ENCODE data around the gene C16orf96. TPM values are rescaled to one million over a fixed set of nuclear protein-coding genes. Genes with fewer than 3 reads are reported as not detected.

Gene C16orf96
- total and polyA plus RNA-seq, 2 of the 8 experiments (the other 6 are each of a cell fraction or from before 2014, with no cell fraction given), result 1.0 to 1.3 TPM

DNA sequence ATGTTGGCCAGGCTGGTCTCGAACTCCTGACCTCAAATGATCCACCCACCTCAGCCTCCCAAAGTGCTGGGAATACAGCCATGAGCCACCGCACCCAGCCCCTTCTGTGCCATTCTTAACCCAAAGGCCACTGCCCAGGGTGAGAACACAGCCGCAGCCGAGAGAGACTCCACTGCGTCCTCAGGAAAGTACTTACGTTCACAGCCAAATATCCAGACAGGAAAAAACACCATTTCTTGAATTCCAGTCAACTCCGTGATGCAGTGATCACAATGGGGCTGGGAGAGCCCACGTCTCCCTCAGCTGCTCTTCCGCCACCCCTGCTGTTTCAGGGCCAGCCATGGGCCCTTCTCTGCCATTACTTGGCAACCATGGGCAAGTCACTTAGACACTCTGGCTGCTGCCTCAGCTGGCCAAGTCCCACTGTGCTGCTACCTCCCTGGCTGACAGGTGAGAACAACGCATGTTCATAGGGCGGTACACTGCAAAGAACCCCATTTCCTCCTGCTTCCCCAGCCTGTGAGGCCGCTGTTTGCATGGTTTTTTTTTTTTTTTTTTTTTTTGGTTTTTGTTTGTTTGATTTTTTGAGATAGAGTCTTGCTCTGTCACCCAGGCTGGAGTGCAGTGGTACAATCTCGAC lies 21.9 kb upstream of the C16orf96 start:
- no peak overlapping the region for H3K14ac ChIP-seq (ENCODE audit: insufficient read length)
- peaks cover 1 to 3% of the 10 kb centered on the region in 2 experiments; a peak in 3 of 4 replicates for H3K9me3 ChIP-seq (ENCODE audit: insufficient read depth in 2 of 2, low read depth in 1 of 2, low read length in 1 of 2)
- H3K23ac ChIP-seq (ENCODE audit: insufficient read length), result no peak overlapping the region
- no peak overlapping the region; a peak in 1 of 7 replicates for H3K9ac ChIP-seq (replicated peaks in 1 of 4; ENCODE audit: extremely low read depth in 1 of 4, low read depth in 3 of 4, low read length in 3 of 4)
- FAIRE-seq (no peak), DNase-seq (ENCODE audit: low read depth in 1 of 2, low spot score in 2 of 2) (no peak)
- CTCF ChIA-PET (ENCODE audit: partially characterized antibody), result interaction anchor here (0.8 to 40.7 kb wide), 5 partner anchors 12 to 82 kb away, joined by 3 to 968 read pairs (median 6); no protein-coding TSS in a partner anchor
- no peak overlapping the region for H2BK120ac ChIP-seq (replicated peaks; ENCODE audit: low read depth, low read length)
- H3K4ac ChIP-seq (replicated peaks; ENCODE audit: insufficient read length, low read depth, low read length), result no peak overlapping the region
- H3K4me3 ChIP-seq (ENCODE audit: extremely low read depth in 1 of 4, insufficient read depth in 2 of 4, low read depth in 3 of 4, low read length in 4 of 4), result no peak overlapping the region
- no peak overlapping the region for H2BK12ac ChIP-seq (ENCODE audit: low read depth, low read length)
- H3K56ac ChIP-seq (replicated peaks; ENCODE audit: insufficient read length, low read depth, low read length), result no peak overlapping the region
- WGBS, 2 experiments (ENCODE audit: extremely low coverage in 1 of 2, insufficient coverage in 1 of 2, insufficient read length in 1 of 2, insufficient replicate concordance in 2 of 2, low coverage in 1 of 2, low lambda C conversion rate in 2 of 2, missing lambda C conversion rate in 1 of 2), result 87% methylated on average over 13 of the region's 13 CpGs; no CpG with 5 or more reads in 1 of the 2 experiments
- H4K5ac ChIP-seq (ENCODE audit: insufficient read length, low read depth, low read length), result no peak overlapping the region
- peaks cover 3 to 13% of the 10 kb centered on the region in 2 experiments for H4K20me1 ChIP-seq (replicated peaks in 1 of 2; ENCODE audit: control insufficient read depth in 1 of 2, insufficient read depth in 2 of 2, low read length in 2 of 2)
- peaks cover 0 to 17% (median 11%) of the 10 kb centered on the region in 4 experiments; a peak in 6 of 7 replicates for H3K4me1 ChIP-seq (replicated peaks in 1 of 4; ENCODE audit: control insufficient read depth in 3 of 4, insufficient read depth in 4 of 4, low read length in 3 of 4)
- H2BK5ac ChIP-seq (ENCODE audit: low read depth, low read length), result 0 out of 2 replicates have a peak overlapping the region, but pooled peaks have one; percentile 35
- peaks cover 3% of the 10 kb centered on the region for H3K23me2 ChIP-seq (ENCODE audit: low read depth, low read length)
- H2AFZ ChIP-seq (ENCODE audit: low read length), result no peak overlapping the region
- no peak overlapping the region for H3K18ac ChIP-seq (ENCODE audit: extremely low read depth, low read length)
- H2BK15ac ChIP-seq (ENCODE audit: low read length), result no peak overlapping the region
- no peak overlapping the region for H4K91ac ChIP-seq (replicated peaks; ENCODE audit: insufficient read length, low read length)
- H3K4me2 ChIP-seq (ENCODE audit: insufficient read depth in 1 of 2, low read depth in 2 of 2, low read length in 2 of 2), result no peak overlapping the region
- peaks cover 0 to 5% (median 2%) of the 10 kb centered on the region in 4 experiments; a peak in 5 of 7 replicates for H3K27me3 ChIP-seq (replicated peaks in 1 of 4; ENCODE audit: control insufficient read depth in 3 of 4, extremely low read depth in 1 of 4, insufficient read depth in 3 of 4, low read length in 3 of 4)
- no peak overlapping the region for H3K27ac ChIP-seq (ENCODE audit: low read depth, low read length)
- H3K79me2 ChIP-seq (ENCODE audit: control insufficient read depth in 1 of 2, insufficient read depth in 2 of 2, low read length in 2 of 2), result peaks cover 3 to 58% of the 10 kb centered on the region in 2 experiments; a peak in 2 of 4 replicates
- H3K79me1 ChIP-seq (ENCODE audit: low read depth, low read length), result peaks cover 28% of the 10 kb centered on the region
- H3K36me3 ChIP-seq (ENCODE audit: control insufficient read depth in 2 of 4, insufficient read depth in 4 of 4, low read length in 3 of 4), result peaks cover 2 to 11% (median 6%) of the 10 kb centered on the region in 4 experiments; a peak in 6 of 8 replicates
- POLR2A ChIA-PET (ENCODE audit: partially characterized antibody), result interaction anchor here (0.7 to 3.2 kb wide), 4 partner anchors 11 to 38 kb away, joined by 3 to 11 read pairs (median 4); no protein-coding TSS in a partner anchor
- H2BK20ac ChIP-seq (ENCODE audit: low read length), result no peak overlapping the region
- H2AK5ac ChIP-seq (ENCODE audit: low read depth, low read length), result peak overlapping the region; percentile 75; the same call in 1 of the 2 replicates
- no peak overlapping the region for H4K8ac ChIP-seq (ENCODE audit: extremely low read depth, insufficient read depth, low read length)
- TF ChIP-seq SAP30 (IDR thresholded peaks at IDR 0.05; ENCODE audit: insufficient read depth, insufficient replicate concordance, low read length) (no peak), RNF2 (IDR thresholded peaks at IDR 0.05; ENCODE audit: borderline replicate concordance, low read depth, low read length, missing control alignments, poor library complexity, severe bottlenecking) (no peak), CBX5 (IDR thresholded peaks at IDR 0.05; ENCODE audit: low read depth, low read length) (no peak), SUZ12 (IDR thresholded peaks at IDR 0.05; ENCODE audit: low read length) (no peak), CTBP2 (IDR thresholded peaks at IDR 0.05; ENCODE audit: borderline replicate concordance, insufficient read depth, insufficient read length, low read length) (no peak), RAD21 (IDR thresholded peaks at IDR 0.05 in 1 of 2, conservative IDR thresholded peaks at IDR 0.05 in 1 of 2; ENCODE audit: low read depth in 2 of 2, low read length in 2 of 2) (no peak)

Measured in H1 (cell line).